GM10266 (cell line): ENCODE measurements around the gene CALCOCO2.
"Not testable (repeated sequence)": the region's sequence is repeated elsewhere in the genome, so short reads cannot be mapped to it uniquely, and the experiment has no call there.

ENCODE experiments used
- DNase-seq: peaks from one replicate; pipeline ENCODE4 v3.0.0; 2012; ENCODE audit errors: extremely low spot score
- CTCF ChIP-seq: IDR thresholded peaks from 2 replicates; pipeline ENCODE4 v1.5.1; 2012; ENCODE audit warnings: mild to moderate bottlenecking, low read depth; ENCODE audit not compliant: control insufficient read depth, insufficient read depth; ENCODE audit errors: missing control alignments

Gene CALCOCO2

GRCh38 chr17:48795444-48796162 is 35.2 kb upstream of the CALCOCO2 start:
- TF ChIP-seq CTCF = no peak
- DNase-seq = no peak

- DNase-seq = not testable (repeated sequence)
These were observed 34.7 kb upstream of the CALCOCO2 start for GRCh38 chr17:48796163-48796522.

- TF ChIP-seq CTCF = no peak
- no peak for DNase-seq
These were observed 31.6 kb upstream of the CALCOCO2 start for GRCh38 chr17:48799069-48799723.

DNA sequence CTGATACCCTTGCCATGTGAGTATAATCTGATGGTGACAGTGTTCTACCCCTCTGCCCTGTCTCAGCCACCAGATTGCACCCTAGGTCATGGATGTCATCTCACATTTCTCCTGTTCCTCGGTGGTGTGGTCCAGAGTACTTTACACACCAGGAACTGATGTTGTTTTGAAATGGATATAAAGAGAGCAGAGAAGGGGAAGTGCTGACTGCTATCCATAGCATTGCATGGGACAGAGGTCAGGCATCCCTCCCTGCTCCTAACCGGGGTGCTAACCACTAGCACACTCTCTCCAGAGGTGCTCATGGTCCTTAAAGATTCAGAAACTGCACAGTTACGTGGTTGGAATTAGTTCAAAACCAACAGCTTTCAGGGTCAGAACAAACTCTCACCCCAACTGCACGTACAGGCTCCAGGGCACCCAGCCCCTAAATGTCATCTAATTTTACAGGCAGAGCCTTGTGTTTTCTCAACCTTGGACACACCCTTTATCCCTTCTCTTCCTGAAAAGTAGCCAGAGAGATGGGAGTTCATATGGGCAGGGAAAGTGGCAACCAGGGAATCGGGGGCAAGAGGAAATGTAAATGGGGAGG is 30.1 kb upstream of the CALCOCO2 start:
- no peak for DNase-seq
- TF ChIP-seq CTCF = no peak

GRCh38 chr17:48804936-48805411 is 25.9 kb upstream of the CALCOCO2 start:
- TF ChIP-seq CTCF = peak; percentile 88
- peak; percentile 77 for DNase-seq

- DNase-seq = no peak
- no peak for TF ChIP-seq CTCF
These were observed 21.7 kb upstream of the CALCOCO2 start for GRCh38 chr17:48809182-48809581.

GRCh38 chr17:48812001-48812400 is 18.8 kb upstream of the CALCOCO2 start:
- no peak for TF ChIP-seq CTCF
- DNase-seq = no peak
